A172 (cell line): Measurements from ENCODE around the gene ANKRD30A. TPM values are rescaled to one million over a fixed set of nuclear protein-coding genes. Genes with fewer than 3 reads are reported as not detected.
A peak's percentile ranks its signal among the peaks of the same experiment; 100 is the strongest.
"Not testable (repeated sequence)": the region's sequence is repeated elsewhere in the genome, so short reads cannot be mapped to it uniquely, and the experiment has no call there.

Experiments
- DNase-seq: peaks from one replicate; pipeline ENCODE4 v3.0.0-alpha.2; 2015; ENCODE audit warnings: low spot score
- total RNA-seq: library from RNA; depleted of rRNA; stranded (reverse); fragments of >200 nt; shearing (Covaris generic); gene quantifications from 2 replicates; pipeline ENCODE4 v1.2.3, GENCODE V29; 2014

Gene ANKRD30A
- total RNA-seq, 1 experiment from 2014 or later: not detected

GRCh38 chr10:37268266-37268665 is 142.9 kb downstream of the ANKRD30A start:
- no peak for DNase-seq

- DNase-seq: no peak
Observed at GRCh38 chr10:37269554-37270256, 144.3 kb downstream of the ANKRD30A start.

GRCh38 chr10:37275216-37275777 is 149.9 kb downstream of the ANKRD30A start:
- DNase-seq: no peak

- DNase-seq: no peak
Observed at GRCh38 chr10:37285063-37285462, 159.7 kb downstream of the ANKRD30A start.

GRCh38 chr10:37289833-37290464 is 164.6 kb downstream of the ANKRD30A start:
- no peak for DNase-seq

- no peak for DNase-seq
Observed at GRCh38 chr10:37301271-37301670, 175.9 kb downstream of the ANKRD30A start.

- DNase-seq: no peak
Observed at GRCh38 chr10:37304036-37304435, 178.6 kb downstream of the ANKRD30A start.

GRCh38 chr10:37314350-37314749 is 189.0 kb downstream of the ANKRD30A start:
- DNase-seq: no peak

GRCh38 chr10:37314862-37315261 is 189.5 kb downstream of the ANKRD30A start:
- DNase-seq: no peak

GRCh38 chr10:37344413-37344812 is 219.0 kb downstream of the ANKRD30A start:
- no peak for DNase-seq

GRCh38 chr10:37379991-37380390 is 254.6 kb downstream of the ANKRD30A start:
- peak; percentile 29 for DNase-seq

- DNase-seq: no peak
Observed at GRCh38 chr10:37381271-37381670, 255.9 kb downstream of the ANKRD30A start.

- DNase-seq: no peak
Observed at GRCh38 chr10:37384923-37385322, 259.5 kb downstream of the ANKRD30A start.

- no peak for DNase-seq
Observed at GRCh38 chr10:37390926-37391325, 265.5 kb downstream of the ANKRD30A start.

GRCh38 chr10:37400774-37401173 is 275.4 kb downstream of the ANKRD30A start:
- not testable (repeated sequence) for DNase-seq

GRCh38 chr10:37401225-37401624 is 275.8 kb downstream of the ANKRD30A start:
- DNase-seq: no peak

- DNase-seq: peak; percentile 20
Observed at GRCh38 chr10:37403776-37404175, 278.4 kb downstream of the ANKRD30A start.
